K562 (cell line): ENCODE results near the gene TPRG1L. TPM values are rescaled to one million over a fixed set of nuclear protein-coding genes. Genes with fewer than 3 reads are reported as not detected.

Source experiments
- HLTF ChIP-seq: fragments of 450-650 bp; IDR thresholded peaks from 2 replicates; pipeline ENCODE4 v1.6.1; 2016
- MCM7 ChIP-seq, 2 experiments: fragments of 450-650 bp; IDR thresholded peaks; 2 replicates each; pipeline ENCODE4 v1.6.1; 2016 to 2018
- MED1 ChIP-seq: sonication (generic); formaldehyde crosslinking; IDR thresholded peaks from 2 replicates; pipeline ENCODE4 v1.8.1; 2023; ENCODE audit warnings: missing genetic modification reagents, borderline replicate concordance
- MTA1 ChIP-seq: fragments of 450-650 bp; IDR thresholded peaks from 2 replicates; pipeline ENCODE4 v1.6.1; 2017; ENCODE audit warnings: borderline replicate concordance
- POLR3G ChIP-seq: IDR thresholded peaks from 2 replicates; pipeline ENCODE4 v1.6.1; 2011; ENCODE audit not compliant: insufficient read length, insufficient replicate concordance; ENCODE audit errors: extremely low read depth
- TSC22D4 ChIP-seq: fragments of 450-650 bp; IDR thresholded peaks from 2 replicates; pipeline ENCODE4 v1.6.1; 2016; ENCODE audit warnings: missing genetic modification characterization, missing biosample characterization, control low read depth
- polyA plus RNA-seq, 8 experiments: library from polyadenylated mRNA; depleted of rRNA in 4 of 8; stranded (reverse) in 5 of 8; unstranded in 3 of 8; fragments of >200 nt; fragmentation: Nextera tagmentation in 2 of 8; fragmentation: Illumina TruSeq in 1 of 8; extraction: Ambion mirVana in 2 of 8; extraction: Trizol in 1 of 8; gene quantifications; 2 replicates each; pipeline versions ENCODE4 v1.2.1 to v1.2.3, GENCODE V29; 2011 to 2014; ENCODE audit warnings: inconsistent platforms in 1 of 8, missing spikeins in 1 of 8
- total RNA-seq, 7 experiments: library from RNA; depleted of rRNA in 6 of 7; stranded (reverse); fragments of >200 nt in 6 of 7; fragmentation: Illumina TruSeq in 2 of 7; extraction: Trizol in 2 of 7; gene quantifications; 2 replicates each; pipeline versions ENCODE4 v1.2.1 to v1.2.3, GENCODE V29; 2011 to 2021; ENCODE audit warnings: low replicate concordance in 1 of 7
- TF ChIP-seq, protein P1 (sequence below): fragments of 450-650 bp; IDR thresholded peaks from 2 replicates; pipeline ENCODE4 v1.6.1; 2016; ENCODE audit warnings: mild to moderate bottlenecking, moderate library complexity
- TF ChIP-seq, protein P2 (sequence below): fragments of 450-650 bp; formaldehyde crosslinking; conservative IDR thresholded peaks from 2 replicates; pipeline ENCODE4 v1.4.0; 2022; ENCODE audit warnings: mild to moderate bottlenecking, missing genetic modification characterization
- TF ChIP-seq, protein P3 (sequence below): IDR thresholded peaks from 2 replicates; pipeline ENCODE4 v1.6.1; 2011; ENCODE audit warnings: borderline replicate concordance, low read depth, mild to moderate bottlenecking, moderate library complexity, low read length; ENCODE audit not compliant: insufficient read depth, poor library complexity, severe bottlenecking
- TF ChIP-seq, protein P4 (sequence below): fragments of 450-650 bp; IDR thresholded peaks from 2 replicates; pipeline ENCODE4 v1.6.1; 2016; ENCODE audit warnings: antibody characterized with exemption

Gene TPRG1L
- total and polyA plus RNA-seq, 9 of the 15 experiments (the other 6 are each of a cell fraction or from before 2014, with no cell fraction given) = 1.6 to 11.0 (median 6.2) TPM

DNA sequence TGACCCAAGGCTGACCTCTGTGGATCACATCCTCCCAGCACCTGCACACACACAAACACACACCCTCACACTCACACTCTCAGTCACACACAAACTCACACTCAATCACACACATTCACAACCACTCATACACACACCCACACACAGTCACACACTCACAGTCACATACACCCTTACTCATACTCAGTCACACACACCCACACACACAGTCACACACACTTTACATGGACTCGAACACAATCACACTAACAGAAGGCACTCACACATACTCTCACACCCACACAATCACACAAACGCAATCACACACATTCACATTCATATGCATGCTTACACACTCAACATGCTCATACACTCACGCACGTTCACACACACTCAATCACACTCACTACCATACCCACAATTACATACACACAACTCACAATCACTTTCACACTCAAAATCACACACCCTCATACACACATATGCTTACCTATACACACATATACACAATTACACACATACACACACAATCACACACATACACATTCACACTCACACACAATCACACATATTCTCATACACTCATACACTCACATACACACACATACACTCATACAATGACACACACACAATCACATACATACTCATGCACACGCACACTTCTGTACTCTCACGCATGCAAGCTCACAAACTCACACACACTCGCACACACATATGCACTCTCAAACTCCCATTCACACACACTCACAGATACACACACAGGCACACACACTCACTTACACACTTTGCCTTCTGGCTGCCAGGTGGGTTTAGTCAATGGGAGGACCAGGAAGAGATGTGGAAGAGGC, 19.6 kb upstream of the TPRG1L start (continued):
- TF ChIP-seq HLTF = peak; percentile 58; the same call in 1 of the 2 replicates
- no peak for TF ChIP-seq MTA1
- TF ChIP-seq, protein P1, sequence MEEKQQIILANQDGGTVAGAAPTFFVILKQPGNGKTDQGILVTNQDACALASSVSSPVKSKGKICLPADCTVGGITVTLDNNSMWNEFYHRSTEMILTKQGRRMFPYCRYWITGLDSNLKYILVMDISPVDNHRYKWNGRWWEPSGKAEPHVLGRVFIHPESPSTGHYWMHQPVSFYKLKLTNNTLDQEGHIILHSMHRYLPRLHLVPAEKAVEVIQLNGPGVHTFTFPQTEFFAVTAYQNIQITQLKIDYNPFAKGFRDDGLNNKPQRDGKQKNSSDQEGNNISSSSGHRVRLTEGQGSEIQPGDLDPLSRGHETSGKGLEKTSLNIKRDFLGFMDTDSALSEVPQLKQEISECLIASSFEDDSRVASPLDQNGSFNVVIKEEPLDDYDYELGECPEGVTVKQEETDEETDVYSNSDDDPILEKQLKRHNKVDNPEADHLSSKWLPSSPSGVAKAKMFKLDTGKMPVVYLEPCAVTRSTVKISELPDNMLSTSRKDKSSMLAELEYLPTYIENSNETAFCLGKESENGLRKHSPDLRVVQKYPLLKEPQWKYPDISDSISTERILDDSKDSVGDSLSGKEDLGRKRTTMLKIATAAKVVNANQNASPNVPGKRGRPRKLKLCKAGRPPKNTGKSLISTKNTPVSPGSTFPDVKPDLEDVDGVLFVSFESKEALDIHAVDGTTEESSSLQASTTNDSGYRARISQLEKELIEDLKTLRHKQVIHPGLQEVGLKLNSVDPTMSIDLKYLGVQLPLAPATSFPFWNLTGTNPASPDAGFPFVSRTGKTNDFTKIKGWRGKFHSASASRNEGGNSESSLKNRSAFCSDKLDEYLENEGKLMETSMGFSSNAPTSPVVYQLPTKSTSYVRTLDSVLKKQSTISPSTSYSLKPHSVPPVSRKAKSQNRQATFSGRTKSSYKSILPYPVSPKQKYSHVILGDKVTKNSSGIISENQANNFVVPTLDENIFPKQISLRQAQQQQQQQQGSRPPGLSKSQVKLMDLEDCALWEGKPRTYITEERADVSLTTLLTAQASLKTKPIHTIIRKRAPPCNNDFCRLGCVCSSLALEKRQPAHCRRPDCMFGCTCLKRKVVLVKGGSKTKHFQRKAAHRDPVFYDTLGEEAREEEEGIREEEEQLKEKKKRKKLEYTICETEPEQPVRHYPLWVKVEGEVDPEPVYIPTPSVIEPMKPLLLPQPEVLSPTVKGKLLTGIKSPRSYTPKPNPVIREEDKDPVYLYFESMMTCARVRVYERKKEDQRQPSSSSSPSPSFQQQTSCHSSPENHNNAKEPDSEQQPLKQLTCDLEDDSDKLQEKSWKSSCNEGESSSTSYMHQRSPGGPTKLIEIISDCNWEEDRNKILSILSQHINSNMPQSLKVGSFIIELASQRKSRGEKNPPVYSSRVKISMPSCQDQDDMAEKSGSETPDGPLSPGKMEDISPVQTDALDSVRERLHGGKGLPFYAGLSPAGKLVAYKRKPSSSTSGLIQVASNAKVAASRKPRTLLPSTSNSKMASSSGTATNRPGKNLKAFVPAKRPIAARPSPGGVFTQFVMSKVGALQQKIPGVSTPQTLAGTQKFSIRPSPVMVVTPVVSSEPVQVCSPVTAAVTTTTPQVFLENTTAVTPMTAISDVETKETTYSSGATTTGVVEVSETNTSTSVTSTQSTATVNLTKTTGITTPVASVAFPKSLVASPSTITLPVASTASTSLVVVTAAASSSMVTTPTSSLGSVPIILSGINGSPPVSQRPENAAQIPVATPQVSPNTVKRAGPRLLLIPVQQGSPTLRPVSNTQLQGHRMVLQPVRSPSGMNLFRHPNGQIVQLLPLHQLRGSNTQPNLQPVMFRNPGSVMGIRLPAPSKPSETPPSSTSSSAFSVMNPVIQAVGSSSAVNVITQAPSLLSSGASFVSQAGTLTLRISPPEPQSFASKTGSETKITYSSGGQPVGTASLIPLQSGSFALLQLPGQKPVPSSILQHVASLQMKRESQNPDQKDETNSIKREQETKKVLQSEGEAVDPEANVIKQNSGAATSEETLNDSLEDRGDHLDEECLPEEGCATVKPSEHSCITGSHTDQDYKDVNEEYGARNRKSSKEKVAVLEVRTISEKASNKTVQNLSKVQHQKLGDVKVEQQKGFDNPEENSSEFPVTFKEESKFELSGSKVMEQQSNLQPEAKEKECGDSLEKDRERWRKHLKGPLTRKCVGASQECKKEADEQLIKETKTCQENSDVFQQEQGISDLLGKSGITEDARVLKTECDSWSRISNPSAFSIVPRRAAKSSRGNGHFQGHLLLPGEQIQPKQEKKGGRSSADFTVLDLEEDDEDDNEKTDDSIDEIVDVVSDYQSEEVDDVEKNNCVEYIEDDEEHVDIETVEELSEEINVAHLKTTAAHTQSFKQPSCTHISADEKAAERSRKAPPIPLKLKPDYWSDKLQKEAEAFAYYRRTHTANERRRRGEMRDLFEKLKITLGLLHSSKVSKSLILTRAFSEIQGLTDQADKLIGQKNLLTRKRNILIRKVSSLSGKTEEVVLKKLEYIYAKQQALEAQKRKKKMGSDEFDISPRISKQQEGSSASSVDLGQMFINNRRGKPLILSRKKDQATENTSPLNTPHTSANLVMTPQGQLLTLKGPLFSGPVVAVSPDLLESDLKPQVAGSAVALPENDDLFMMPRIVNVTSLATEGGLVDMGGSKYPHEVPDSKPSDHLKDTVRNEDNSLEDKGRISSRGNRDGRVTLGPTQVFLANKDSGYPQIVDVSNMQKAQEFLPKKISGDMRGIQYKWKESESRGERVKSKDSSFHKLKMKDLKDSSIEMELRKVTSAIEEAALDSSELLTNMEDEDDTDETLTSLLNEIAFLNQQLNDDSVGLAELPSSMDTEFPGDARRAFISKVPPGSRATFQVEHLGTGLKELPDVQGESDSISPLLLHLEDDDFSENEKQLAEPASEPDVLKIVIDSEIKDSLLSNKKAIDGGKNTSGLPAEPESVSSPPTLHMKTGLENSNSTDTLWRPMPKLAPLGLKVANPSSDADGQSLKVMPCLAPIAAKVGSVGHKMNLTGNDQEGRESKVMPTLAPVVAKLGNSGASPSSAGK = no peak
- TF ChIP-seq, protein P2, sequence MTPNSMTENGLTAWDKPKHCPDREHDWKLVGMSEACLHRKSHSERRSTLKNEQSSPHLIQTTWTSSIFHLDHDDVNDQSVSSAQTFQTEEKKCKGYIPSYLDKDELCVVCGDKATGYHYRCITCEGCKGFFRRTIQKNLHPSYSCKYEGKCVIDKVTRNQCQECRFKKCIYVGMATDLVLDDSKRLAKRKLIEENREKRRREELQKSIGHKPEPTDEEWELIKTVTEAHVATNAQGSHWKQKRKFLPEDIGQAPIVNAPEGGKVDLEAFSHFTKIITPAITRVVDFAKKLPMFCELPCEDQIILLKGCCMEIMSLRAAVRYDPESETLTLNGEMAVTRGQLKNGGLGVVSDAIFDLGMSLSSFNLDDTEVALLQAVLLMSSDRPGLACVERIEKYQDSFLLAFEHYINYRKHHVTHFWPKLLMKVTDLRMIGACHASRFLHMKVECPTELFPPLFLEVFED = peak; percentile 95
- TF ChIP-seq MCM7 (IDR thresholded peaks at IDR 0.05) = no peak
- no peak for TF ChIP-seq POLR3G
- TF ChIP-seq, protein P3, sequence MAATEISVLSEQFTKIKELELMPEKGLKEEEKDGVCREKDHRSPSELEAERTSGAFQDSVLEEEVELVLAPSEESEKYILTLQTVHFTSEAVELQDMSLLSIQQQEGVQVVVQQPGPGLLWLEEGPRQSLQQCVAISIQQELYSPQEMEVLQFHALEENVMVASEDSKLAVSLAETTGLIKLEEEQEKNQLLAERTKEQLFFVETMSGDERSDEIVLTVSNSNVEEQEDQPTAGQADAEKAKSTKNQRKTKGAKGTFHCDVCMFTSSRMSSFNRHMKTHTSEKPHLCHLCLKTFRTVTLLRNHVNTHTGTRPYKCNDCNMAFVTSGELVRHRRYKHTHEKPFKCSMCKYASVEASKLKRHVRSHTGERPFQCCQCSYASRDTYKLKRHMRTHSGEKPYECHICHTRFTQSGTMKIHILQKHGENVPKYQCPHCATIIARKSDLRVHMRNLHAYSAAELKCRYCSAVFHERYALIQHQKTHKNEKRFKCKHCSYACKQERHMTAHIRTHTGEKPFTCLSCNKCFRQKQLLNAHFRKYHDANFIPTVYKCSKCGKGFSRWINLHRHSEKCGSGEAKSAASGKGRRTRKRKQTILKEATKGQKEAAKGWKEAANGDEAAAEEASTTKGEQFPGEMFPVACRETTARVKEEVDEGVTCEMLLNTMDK = no peak
- TF ChIP-seq, protein P4, sequence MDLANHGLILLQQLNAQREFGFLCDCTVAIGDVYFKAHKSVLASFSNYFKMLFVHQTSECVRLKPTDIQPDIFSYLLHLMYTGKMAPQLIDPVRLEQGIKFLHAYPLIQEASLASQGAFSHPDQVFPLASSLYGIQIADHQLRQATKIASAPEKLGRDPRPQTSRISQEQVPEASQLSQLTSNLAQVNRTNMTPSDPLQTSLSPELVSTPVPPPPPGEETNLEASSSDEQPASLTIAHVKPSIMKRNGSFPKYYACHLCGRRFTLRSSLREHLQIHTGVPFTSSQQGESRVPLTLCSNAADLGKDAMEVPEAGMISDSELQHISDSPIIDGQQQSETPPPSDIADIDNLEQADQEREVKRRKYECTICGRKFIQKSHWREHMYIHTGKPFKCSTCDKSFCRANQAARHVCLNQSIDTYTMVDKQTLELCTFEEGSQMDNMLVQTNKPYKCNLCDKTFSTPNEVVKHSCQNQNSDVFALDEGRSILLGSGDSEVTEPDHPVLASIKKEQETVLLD = peak; percentile 38; the same call in 1 of the 2 replicates
- no peak for TF ChIP-seq MED1 (CRISPR knock-in tag)
- TF ChIP-seq TSC22D4 (tag) = peak; percentile 21; the same call in 1 of the 2 replicates
